GM21786 (cell line): ENCODE measurements around the gene SYT1.
"Not testable (repeated sequence)": the region's sequence is repeated elsewhere in the genome, so short reads cannot be mapped to it uniquely, and the experiment has no call there.

Source experiments
- ATAC-seq: cut with Tn5 transposase; IDR thresholded peaks from one replicate; pipeline ENCODE4 v1.9.1; 2021; ENCODE audit not compliant: unreplicated experiment

Gene SYT1

GRCh38 chr12:79423560-79423959 lies 559.0 kb downstream of the SYT1 start:
- no peak for ATAC-seq

DNA sequence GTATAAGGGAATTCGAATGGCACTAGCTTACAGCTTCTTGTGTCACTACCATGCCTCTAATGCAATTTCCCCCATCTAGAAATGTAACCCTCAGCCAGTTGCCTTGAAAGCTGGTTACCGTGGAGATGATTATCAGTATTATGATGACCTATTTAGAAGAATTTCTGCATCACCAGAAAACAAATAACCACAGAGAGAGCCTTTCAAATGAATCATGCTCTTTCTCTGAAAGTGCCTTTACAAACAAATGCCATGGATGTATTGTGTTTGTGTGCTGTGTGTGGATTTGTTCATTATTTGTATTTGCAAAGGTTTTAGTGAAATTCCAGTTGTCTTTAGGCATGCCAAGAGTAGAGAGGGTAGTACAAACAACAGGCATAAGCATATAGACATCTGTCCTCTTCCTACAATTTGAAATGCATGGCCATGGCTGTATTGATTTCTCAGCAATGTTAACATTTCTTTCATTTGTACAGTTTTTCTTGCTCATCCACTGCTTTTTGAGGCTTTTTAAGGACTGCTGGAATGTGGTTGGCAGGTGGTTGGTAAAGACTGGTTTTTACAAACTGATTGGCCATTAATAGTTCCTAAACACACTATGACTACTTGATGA lies 559.6 kb downstream of the SYT1 start:
- no peak for ATAC-seq

GRCh38 chr12:79426121-79426520 lies 561.5 kb downstream of the SYT1 start:
- no peak for ATAC-seq

DNA sequence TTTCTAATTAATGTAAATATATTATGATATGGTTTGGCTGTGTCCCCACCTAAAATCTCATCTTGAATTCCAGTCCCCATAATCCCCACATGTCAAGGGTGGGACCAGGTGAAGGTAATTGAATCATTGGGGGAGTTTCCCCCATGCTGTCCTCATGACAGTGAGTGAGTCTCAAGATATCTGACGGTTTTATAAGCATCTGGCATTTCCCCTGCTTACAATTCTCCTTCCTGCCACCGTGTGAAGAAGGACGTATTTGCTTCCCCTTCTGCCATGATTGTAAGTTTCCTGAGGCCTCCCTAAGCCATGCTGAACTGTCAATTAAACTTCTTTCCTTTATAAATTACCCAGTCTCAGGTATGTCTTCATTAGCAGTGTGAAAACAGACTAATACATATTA lies 562.2 kb downstream of the SYT1 start:
- ATAC-seq: not testable (repeated sequence)

DNA sequence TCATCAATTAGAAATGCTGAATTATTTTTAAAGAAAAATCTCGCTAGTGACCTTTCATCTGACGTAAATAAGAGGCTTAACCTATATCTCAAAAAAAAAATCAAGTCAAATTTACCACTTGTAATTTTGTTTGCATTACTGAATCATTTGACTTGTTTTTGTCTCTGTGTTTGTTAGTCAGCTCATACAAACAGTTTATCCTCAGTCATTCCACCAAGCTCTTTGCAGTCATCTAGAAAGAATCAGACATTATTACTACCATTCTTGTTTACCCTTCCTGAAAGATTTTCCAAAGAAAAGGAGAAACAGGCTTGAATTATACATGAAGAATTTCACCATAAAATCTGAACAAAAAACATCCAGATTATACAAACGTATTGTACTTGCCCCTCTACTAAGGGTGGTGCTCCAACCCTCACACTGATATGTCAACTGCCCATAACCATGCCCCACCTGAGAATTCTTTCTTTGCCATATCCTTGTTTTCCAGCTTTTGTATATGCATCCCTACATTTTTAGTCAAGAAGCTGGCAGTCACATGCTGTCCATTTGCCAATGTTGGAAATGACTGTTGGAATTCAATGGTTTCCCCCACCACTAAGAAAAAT lies 569.0 kb downstream of the SYT1 start:
- no peak for ATAC-seq

GRCh38 chr12:79434561-79434960 lies 570.0 kb downstream of the SYT1 start:
- ATAC-seq: no peak

DNA sequence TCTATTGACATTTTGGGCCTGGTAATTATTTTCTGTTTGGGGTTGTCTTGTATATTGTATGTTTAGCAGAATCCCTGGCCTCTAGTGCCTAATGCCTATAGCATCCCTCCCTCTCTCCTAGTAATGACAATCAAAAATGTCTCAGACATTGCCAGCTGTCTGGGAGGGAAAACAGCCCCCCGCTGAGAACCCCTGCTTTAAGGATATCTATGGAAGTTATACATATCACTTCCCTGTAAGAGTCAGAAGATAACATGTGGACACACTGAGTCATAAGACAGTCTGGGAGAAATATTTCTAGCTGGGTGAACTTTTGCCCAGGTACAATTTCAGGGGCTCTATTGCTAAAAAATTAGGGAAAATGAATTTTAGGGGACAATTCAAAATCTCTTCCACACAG lies 571.2 kb downstream of the SYT1 start:
- no peak for ATAC-seq

GRCh38 chr12:79438480-79439174 lies 574.1 kb downstream of the SYT1 start:
- ATAC-seq: no peak

DNA sequence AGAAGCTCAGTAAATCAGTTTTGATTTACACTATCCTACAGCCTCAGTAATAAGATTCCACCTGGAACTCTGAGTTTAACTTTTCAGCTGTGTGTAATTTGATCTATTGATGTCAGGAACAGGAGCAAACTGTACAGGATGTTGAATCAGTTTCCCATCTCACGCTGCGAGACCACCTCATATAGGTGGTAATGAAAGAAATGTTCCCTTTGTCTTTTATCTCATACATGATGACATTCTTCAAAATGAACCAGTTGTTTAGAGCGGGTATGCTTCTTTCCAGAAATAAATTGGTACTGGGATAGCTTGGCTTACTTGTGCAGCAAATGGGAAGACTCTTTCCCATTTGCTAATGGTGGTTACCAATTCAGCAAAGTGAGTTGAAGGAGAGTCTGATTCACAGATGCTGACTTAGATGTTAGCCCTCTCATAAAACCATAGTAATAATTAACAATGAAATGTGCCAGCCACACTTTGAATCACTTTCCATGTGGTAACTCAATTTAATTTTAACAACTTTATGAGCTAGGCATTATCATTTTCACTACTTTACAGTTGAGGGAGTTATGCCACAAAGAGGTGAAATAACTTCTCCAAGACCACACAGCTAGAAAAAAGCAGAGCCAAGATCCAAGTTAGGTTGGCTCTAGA lies 574.7 kb downstream of the SYT1 start:
- no peak for ATAC-seq

DNA sequence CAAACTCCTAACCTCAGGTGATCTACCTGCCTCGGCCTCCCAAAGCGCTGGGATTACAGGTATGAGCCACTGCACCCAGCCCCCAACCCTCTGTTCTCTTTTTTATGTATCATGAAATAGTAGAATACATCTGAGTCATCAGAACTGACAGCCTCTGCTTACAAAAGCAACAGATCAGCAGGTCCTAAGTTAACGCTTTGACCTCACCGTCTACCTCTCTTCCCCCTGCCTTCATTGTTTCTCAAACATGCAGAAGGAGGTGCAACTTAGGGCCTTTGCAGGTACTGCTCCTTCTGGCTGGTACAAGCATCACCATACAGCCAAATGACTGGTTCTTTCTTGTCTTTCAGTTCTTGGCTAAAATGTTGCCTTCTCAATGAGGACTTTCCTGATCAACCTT lies 577.0 kb downstream of the SYT1 start:
- ATAC-seq: no peak

DNA sequence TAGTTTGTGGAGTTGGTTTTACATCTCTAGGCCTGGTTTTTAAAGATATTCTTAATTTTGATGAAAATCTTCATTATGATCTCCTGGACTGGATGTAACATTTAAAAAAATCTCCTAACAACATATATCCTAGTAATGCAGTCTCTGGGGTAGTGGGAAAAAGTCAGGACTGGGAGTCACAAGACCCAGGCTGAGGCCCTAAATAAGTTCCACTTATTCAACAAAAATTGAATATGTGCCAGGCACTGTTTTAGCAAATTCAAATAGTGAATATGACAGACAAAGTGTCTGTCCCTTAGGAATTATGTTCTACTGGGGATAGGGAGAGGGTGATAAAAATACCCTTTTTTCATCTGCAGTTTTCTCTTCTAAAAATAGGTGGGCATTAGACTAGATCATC lies 577.8 kb downstream of the SYT1 start:
- ATAC-seq: no peak

GRCh38 chr12:79444089-79444488 lies 579.5 kb downstream of the SYT1 start:
- no peak for ATAC-seq

DNA sequence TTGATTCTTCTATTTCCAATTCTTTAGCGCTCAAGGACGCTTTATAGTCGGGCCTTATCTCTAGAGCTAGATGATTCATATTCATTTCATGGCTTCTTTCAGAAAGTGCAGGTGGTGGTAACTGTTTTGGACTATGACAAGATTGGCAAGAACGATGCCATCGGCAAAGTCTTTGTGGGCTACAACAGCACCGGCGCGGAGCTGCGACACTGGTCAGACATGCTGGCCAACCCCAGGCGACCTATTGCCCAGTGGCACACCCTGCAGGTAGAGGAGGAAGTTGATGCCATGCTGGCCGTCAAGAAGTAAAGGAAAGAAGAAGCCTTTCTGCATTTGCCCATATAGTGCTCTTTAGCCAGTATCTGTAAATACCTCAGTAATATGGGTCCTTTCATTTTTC lies 584.2 kb downstream of the SYT1 start:
- ATAC-seq: no peak

- no peak for ATAC-seq
Observed at GRCh38 chr12:79451365-79451764, 586.8 kb downstream of the SYT1 start.

DNA sequence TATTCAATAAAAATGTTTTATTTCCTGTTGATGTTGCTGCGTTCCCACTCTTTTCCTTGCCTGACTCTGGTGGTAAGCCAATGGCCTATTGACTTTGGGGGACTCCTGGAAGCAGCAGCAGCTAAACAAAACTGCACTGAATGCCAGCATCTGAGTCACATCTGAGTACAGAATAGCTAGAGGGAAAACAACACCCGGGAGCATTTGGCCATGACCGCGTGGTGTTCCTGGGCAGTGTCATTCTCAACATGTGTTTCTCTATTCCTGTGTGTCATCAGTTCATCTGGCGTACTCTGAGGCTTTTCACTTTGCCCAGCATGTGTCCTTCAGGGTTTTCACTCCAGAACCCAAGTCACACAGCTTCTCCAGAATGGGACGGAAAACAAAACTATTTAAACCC lies 587.4 kb downstream of the SYT1 start:
- ATAC-seq: no peak

DNA sequence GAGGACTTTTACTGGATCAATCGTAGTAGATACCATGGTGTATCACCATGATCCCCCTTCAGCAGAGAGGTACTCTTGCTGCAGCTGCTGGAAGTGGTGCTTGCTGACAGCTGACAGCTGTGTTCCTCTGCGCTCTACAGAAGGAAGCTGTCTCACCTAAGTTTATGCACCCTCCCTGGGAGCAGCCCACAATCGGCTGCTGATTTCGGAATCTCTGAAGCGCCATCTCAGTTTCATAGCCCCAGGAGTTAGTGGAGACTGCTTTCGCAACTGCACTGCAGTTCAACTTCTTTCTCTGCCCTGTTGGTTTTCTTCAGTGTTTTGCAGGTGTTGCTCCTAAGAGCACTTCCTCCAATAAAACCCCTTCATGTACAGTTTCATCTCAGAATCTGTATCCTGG lies 588.3 kb downstream of the SYT1 start:
- no peak for ATAC-seq

DNA sequence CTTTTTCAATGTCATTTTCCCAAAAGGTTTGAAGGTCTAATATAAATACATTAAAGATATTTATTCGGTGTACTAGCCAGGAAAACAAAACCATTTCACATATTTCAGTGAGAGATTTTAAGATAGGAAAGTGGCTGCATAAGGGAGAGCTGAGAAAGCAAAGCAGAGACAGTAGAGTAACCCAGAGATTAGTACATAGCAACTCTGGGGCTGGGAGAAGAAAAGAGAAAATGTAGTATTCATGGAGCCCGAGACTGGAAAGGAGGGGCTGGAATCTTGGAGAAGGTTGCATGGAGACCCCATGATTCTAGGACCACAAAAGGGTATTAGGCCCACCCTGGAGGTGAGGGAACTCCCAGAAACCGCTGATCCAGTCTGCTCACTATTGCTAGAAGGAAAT lies 589.2 kb downstream of the SYT1 start:
- ATAC-seq: no peak

DNA sequence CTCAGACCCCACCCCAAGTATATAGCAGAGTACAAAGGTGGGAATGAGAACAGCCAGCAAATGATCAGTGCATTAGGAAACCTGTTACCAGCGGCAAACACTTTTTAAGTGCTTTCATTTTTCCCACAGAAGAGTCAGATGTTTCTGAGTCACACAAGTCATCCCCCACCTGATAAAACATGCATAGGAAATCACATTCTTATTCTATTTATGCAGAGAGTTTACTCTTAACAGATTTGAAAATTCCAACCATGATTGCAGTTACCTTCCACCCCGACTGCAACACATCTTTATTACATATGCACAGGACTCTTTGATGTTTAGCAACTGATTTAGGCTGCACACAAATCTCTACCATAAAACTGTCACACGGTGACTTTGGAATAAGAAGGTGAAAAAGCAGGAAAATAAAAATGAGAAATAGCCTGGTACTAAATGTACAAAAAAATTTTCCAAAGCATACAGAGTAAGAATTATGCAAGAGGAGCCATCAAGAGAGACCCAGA lies 589.8 kb downstream of the SYT1 start:
- ATAC-seq: no peak

- ATAC-seq: no peak
Observed at GRCh38 chr12:79455286-79455685, 590.7 kb downstream of the SYT1 start.

- no peak for ATAC-seq
Observed at GRCh38 chr12:79482323-79482722, 617.7 kb downstream of the SYT1 start.

- no peak for ATAC-seq
Observed at GRCh38 chr12:79482921-79483320, 618.3 kb downstream of the SYT1 start.

DNA sequence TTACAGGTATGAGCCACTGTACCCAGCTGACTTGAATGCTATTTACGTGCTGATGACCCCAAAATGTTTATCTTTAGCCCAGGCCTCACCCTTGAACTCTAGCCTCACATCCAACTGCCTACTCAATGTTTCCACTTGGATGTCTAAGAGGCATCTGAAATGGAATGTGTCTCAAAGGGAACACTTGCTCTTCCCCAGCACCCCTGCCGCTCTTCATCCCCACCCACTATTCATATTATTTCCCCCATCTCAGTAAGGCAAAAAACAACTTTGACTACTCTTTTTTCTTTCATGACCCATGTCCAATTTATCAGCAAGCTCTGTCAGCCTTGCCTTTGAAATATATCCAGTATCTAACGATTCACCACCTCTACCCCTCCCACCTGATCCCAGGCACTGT lies 621.6 kb downstream of the SYT1 start:
- ATAC-seq: no peak
